ENCODE results near the gene NANS.
"Not testable (repeated sequence)": the region's sequence is repeated elsewhere in the genome, so short reads cannot be mapped to it uniquely, and the experiment has no call there.

NANS gene

GRCh38 chr9:98039607-98040017, 16.9 kb upstream of the NANS start:
- DNase-seq: no peak

- no peak for DNase-seq
These were observed 16.3 kb upstream of the NANS start for GRCh38 chr9:98040212-98040611.

- DNase-seq: no peak
These were observed 12.6 kb upstream of the NANS start for GRCh38 chr9:98043915-98044314.

- DNase-seq: no peak
These were observed 11.0 kb upstream of the NANS start for GRCh38 chr9:98045234-98046179.

- DNase-seq: no peak
These were observed 10.4 kb upstream of the NANS start for GRCh38 chr9:98046180-98046543.

GRCh38 chr9:98047002-98047401, 9.5 kb upstream of the NANS start:
- no peak for DNase-seq

- DNase-seq: no peak
These were observed 7.1 kb upstream of the NANS start for GRCh38 chr9:98049288-98050072.

GRCh38 chr9:98050351-98050750, 6.2 kb upstream of the NANS start:
- no peak for DNase-seq

- DNase-seq: no peak
These were observed 2.1 kb upstream of the NANS start for GRCh38 chr9:98054376-98054951.

GRCh38 chr9:98057138-98057799, 737 bp downstream of the NANS start:
- DNase-seq: peak in 1 of 2 experiments; percentile 44

GRCh38 chr9:98062161-98062560, 5.6 kb downstream of the NANS start:
- DNase-seq: no peak

GRCh38 chr9:98064623-98065392, 8.3 kb downstream of the NANS start:
- DNase-seq: no peak

GRCh38 chr9:98066235-98066634, 9.7 kb downstream of the NANS start:
- no peak for DNase-seq

- DNase-seq: no peak
These were observed 10.7 kb downstream of the NANS start for GRCh38 chr9:98067184-98067583.

- no peak for DNase-seq
These were observed 13.0 kb downstream of the NANS start for GRCh38 chr9:98069551-98069950.

- no peak for DNase-seq
These were observed 14.2 kb downstream of the NANS start for GRCh38 chr9:98070704-98071103.

GRCh38 chr9:98071737-98072136, 15.2 kb downstream of the NANS start:
- DNase-seq: no peak

GRCh38 chr9:98074115-98074990, 17.8 kb downstream of the NANS start:
- peak in 1 of 2 experiments; percentile 69 for DNase-seq

GRCh38 chr9:98075332-98075805, 18.8 kb downstream of the NANS start:
- DNase-seq: no peak

GRCh38 chr9:98076514-98076890, 20.0 kb downstream of the NANS start:
- not testable (repeated sequence) for DNase-seq

GRCh38 chr9:98078895-98079294, 22.4 kb downstream of the NANS start:
- DNase-seq: no peak
